Caco-2 (cell line): ENCODE measurements around the gene ZKSCAN1. TPM values are rescaled to one million over a fixed set of nuclear protein-coding genes. Genes with fewer than 3 reads are reported as not detected.

Experiments
- BruUV-seq: library from RNA; stranded (reverse); fragments of 400-500 nt; replicated peaks from 2 replicates; lab custom pipeline; 2021; lab: Mats Ljungman, UMichigan
- CTCF ChIA-PET: fragments of 300-600 bp; sonication (Branson Sonifier 250); formaldehyde crosslinking; loops from one replicate; lab custom pipeline; 2022; ENCODE audit warnings: antibody characterized with exemption; lab: Charles Lee
- POLR2A ChIA-PET: fragments of 300-600 bp; sonication (Branson Sonifier 250); formaldehyde crosslinking; loops from one replicate; lab custom pipeline; 2022; ENCODE audit warnings: antibody characterized with exemption; lab: Charles Lee
- DNase-seq, 2 experiments: peaks; one replicate each; pipeline versions ENCODE4 v3.0.0 to v3.0.0-alpha.2; 2020 to 2022
- H3K27me3 ChIP-seq: replicated peaks from 2 replicates; pipeline ENCODE4 v1.6.0; 2011; ENCODE audit warnings: low read length; ENCODE audit not compliant: control insufficient read depth, insufficient read depth
- H3K36me3 ChIP-seq: 2 replicates; pipeline ENCODE4 v1.5.1; 2011; ENCODE audit warnings: low read length; ENCODE audit not compliant: control insufficient read depth, insufficient read depth
- H3K4me1 ChIP-seq: fragments of 250-450 bp; sonication (Bioruptor Pico); 2 replicates; pipeline ENCODE4 v1.5.1; 2020; ENCODE audit warnings: mild to moderate bottlenecking
- H3K4me3 ChIP-seq: 2 replicates; pipeline ENCODE4 v1.5.1; 2011; ENCODE audit warnings: low read depth, mild to moderate bottlenecking, control low read depth, low read length
- H3K9me3 ChIP-seq: fragments of 250-450 bp; sonication (Bioruptor Pico); 2 replicates; pipeline ENCODE4 v1.5.1; 2020; ENCODE audit warnings: mild to moderate bottlenecking, moderate library complexity
- H3K27ac Mint-ChIP-seq: one replicate; pipeline ENCODE4 v1.8.0; 2022; ENCODE audit warnings: mixed read lengths; ENCODE audit not compliant: unreplicated experiment
- H3K27me3 Mint-ChIP-seq: one replicate; pipeline ENCODE4 v1.8.0; 2022; ENCODE audit warnings: mixed read lengths; ENCODE audit not compliant: insufficient read depth, unreplicated experiment
- H3K36me3 Mint-ChIP-seq: one replicate; pipeline ENCODE4 v1.8.0; 2022; ENCODE audit warnings: mild to moderate bottlenecking, mixed read lengths; ENCODE audit not compliant: insufficient read depth, unreplicated experiment
- H3K4me1 Mint-ChIP-seq: one replicate; pipeline ENCODE4 v1.8.0; 2022; ENCODE audit warnings: low read depth, mixed read lengths; ENCODE audit not compliant: unreplicated experiment
- H3K4me3 Mint-ChIP-seq: one replicate; pipeline ENCODE4 v1.8.0; 2022; ENCODE audit warnings: mild to moderate bottlenecking, moderate library complexity, mixed read lengths; ENCODE audit not compliant: unreplicated experiment
- H3K9me3 Mint-ChIP-seq: one replicate; pipeline ENCODE4 v1.8.0; 2022; ENCODE audit warnings: mixed read lengths; ENCODE audit not compliant: unreplicated experiment
- CTCF ChIP-seq, 2 experiments: fragments of 200-600 bp in 1 of 2; IDR thresholded peaks; 1 replicate in 1 of 2; 2 replicates in 1 of 2; pipeline versions ENCODE4 v1.5.1 to v1.8.0; 2011 to 2022; ENCODE audit warnings: antibody characterized with exemption in 1 of 2, control low read depth in 1 of 2, inconsistent platforms in 1 of 2, low read depth in 1 of 2, low read length in 1 of 2, mild to moderate bottlenecking in 1 of 2, moderate library complexity in 1 of 2; ENCODE audit not compliant: insufficient read depth in 1 of 2, severe bottlenecking in 1 of 2, unreplicated experiment in 1 of 2
- intact Hi-C: fragments of 100-400 bp; cut with micrococcal nuclease; formaldehyde crosslinking; loops from one replicate; pipeline ENCODE4 v1.10.0; 2022; ENCODE audit not compliant: unreplicated experiment
- total RNA-seq: library from RNA; stranded (reverse); gene quantifications from 2 replicates; pipeline ENCODE4 v1.2.3, GENCODE V29; 2022

Gene ZKSCAN1
- total RNA-seq, 1 experiment from 2014 or later: 44.8 TPM

DNA sequence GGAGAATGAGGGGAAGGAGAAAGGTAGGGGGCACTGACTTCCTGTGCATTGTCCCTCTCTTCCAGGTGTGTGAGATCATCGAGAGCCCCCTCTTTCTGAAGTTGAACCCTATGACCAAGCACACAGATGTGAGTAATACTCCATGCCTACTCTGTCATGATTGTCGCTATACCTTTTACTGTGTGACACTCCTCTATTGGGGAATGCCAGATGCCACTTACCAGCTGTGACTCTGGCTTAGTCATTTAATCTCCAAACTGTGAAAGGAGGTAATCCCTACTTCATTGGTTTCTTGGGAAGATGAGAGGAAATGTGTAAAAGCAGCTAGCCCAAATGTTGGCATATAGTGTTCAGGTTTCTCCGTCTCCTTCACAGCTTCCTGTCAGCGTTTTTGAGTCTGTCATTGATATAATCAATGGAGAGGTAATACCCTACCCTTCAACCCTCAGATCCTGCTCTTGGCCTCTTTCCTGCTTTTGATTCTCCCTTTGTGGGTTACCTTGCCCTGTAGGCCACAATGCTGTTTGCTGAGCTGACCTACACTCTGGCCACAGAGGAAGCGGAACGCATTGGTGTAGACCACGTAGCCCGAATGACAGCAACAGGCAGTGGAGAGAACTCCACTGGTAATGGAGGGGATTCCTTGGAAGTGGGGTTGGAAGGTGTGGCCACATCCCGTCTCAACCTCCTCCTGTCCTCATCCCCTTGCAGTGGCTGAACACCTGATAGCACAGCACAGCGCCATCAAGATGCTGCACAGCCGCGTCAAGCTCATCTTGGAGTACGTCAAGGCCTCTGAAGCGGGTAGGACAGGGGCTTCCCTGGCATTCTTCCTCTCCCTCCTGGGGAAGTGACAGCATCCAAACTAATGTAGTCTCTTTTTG lies 75.4 kb downstream of the ZKSCAN1 start:
- POLR2A ChIA-PET: no interaction called here
- H3K4me1 Mint-ChIP-seq: peaks cover 8% of the 10 kb centered on the region
- H3K27me3 ChIP-seq: no peaks in the 10 kb centered on the region
- peaks cover 4% of the 10 kb centered on the region for H3K36me3 ChIP-seq
- TF ChIP-seq CTCF (IDR thresholded peaks at IDR 0.05; ENCODE audit: insufficient read depth in 1 of 2, low read depth in 1 of 2, low read length in 1 of 2, severe bottlenecking in 1 of 2, unreplicated experiment in 1 of 2): no peak
- peaks cover 71% of the 10 kb centered on the region for H3K36me3 Mint-ChIP-seq
- peak overlapping the region; percentile 60 for H3K4me3 Mint-ChIP-seq
- no peaks in the 10 kb centered on the region for H3K27me3 Mint-ChIP-seq
- peak overlapping the region; percentile 45 for H3K27ac Mint-ChIP-seq
- 0 out of 2 replicates have a peak, but pooled peaks cover 7% of the 10 kb centered on the region for H3K4me1 ChIP-seq
- DNase-seq: no peak
- CTCF ChIA-PET: no interaction called here
- H3K9me3 ChIP-seq: no peaks in the 10 kb centered on the region
- BruUV-seq: TSS peak; percentile 81
- no peak overlapping the region for H3K4me3 ChIP-seq
- H3K9me3 Mint-ChIP-seq: no peaks in the 10 kb centered on the region
- intact Hi-C loops: no loop called here

Other genes starting within 250 kb of the ZKSCAN1 start
- gene CYP3A4, start 231.4 kb upstream of the ZKSCAN1 start, total RNA-seq: not detected in 2 replicates
- gene CYP3A43, start 187.6 kb upstream of the ZKSCAN1 start, total RNA-seq: not detected in 2 replicates
- not detected in 2 replicates for gene OR2AE1, start 138.6 kb upstream of the ZKSCAN1 start, total RNA-seq
- 22.5 and 25.6 TPM in 2 replicates for gene TRIM4, start 96.1 kb upstream of the ZKSCAN1 start, total RNA-seq
- 0.27 TPM in 1 of 2 replicates, not detected in the other for gene GJC3, start 86.0 kb upstream of the ZKSCAN1 start, total RNA-seq
- gene AZGP1, start 39.6 kb upstream of the ZKSCAN1 start, total RNA-seq: not detected in 2 replicates
- 15.2 and 16.7 TPM in 2 replicates for gene ZSCAN21, start 34.2 kb downstream of the ZKSCAN1 start, total RNA-seq
- 37.8 and 41.1 TPM in 2 replicates for gene ZNF3, start 66.1 kb downstream of the ZKSCAN1 start, total RNA-seq
- 142 and 150 TPM in 2 replicates for gene COPS6, start 73.4 kb downstream of the ZKSCAN1 start, total RNA-seq
- gene MCM7, start 85.8 kb downstream of the ZKSCAN1 start, total RNA-seq: 227 and 240 TPM in 2 replicates
- 14.9 and 16.2 TPM in 2 replicates for gene AP4M1, start 86.0 kb downstream of the ZKSCAN1 start, total RNA-seq
- gene TAF6, start 103.8 kb downstream of the ZKSCAN1 start, total RNA-seq: 81.1 and 81.2 TPM in 2 replicates
- 8.8 and 10.1 TPM in 2 replicates for gene CNPY4, start 104.0 kb downstream of the ZKSCAN1 start, total RNA-seq
- 3.2 and 3.7 TPM in 2 replicates for gene MBLAC1, start 111.4 kb downstream of the ZKSCAN1 start, total RNA-seq
- 107 and 110 TPM in 2 replicates for gene LAMTOR4, start 133.3 kb downstream of the ZKSCAN1 start, total RNA-seq
- 23.2 and 23.5 TPM in 2 replicates for gene TRAPPC14, start 143.1 kb downstream of the ZKSCAN1 start, total RNA-seq
- gene GAL3ST4, start 153.0 kb downstream of the ZKSCAN1 start, total RNA-seq: 0.56 and 0.88 TPM in 2 replicates
- gene GPC2, start 161.8 kb downstream of the ZKSCAN1 start, total RNA-seq: 5.0 and 9.7 TPM in 2 replicates
- 1.3 TPM in 2 replicates for gene STAG3, start 162.3 kb downstream of the ZKSCAN1 start, total RNA-seq
- gene PVRIG, start 204.4 kb downstream of the ZKSCAN1 start, total RNA-seq: not detected in 2 replicates